HG03095 (cell line): ENCODE measurements around the gene ARHGEF6.

ENCODE experiments used
- ATAC-seq: cut with Tn5 transposase; IDR thresholded peaks from one replicate; pipeline ENCODE4 v1.9.1; 2021; ENCODE audit warnings: moderate library complexity; ENCODE audit not compliant: unreplicated experiment

The ARHGEF6 gene

DNA sequence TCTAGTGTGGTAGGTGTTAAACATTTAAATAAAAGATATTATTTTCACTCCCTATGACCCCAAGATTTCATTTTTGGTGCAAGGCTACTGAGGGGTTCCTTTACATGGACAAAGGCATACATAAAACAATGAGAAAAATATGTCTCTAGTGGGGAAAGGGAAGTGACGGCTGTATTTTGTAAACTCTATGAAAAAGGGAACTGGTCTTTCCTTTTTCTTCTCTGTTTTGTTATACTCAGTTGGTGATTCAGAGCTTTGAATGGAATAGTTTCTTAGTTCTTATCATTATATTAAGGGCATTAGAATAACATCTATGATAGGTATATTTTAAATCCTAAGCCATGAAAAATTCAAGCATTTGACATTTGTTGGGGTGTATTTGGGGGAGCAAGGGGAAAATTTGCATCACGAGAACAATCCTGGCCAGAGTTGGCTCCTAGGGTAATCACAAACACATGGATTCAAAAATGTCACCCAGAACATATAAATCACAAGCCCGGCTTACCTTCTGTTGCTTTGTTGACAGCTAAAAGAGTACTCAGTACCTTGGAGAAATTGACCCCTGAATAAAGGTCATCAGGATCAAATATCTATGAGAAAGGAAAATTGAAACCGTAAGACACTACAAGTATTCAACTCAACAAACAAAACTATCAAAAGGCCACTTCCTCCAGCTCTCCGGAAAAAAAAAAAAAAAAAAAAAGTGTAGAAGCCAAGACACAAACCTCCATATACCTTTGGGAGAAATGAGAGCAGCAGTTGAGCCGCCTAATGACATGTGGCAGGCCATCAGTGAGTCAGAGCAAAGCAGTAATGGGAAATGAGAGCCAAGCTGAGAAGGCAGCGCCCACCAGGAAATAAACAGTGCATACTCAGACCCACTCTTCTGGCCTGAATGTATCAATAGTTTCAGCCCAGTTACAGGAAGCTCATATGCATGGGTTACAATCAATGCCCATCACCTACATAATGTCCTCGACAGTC is 33.4 kb downstream of the ARHGEF6 start:
- no peak for ATAC-seq

DNA sequence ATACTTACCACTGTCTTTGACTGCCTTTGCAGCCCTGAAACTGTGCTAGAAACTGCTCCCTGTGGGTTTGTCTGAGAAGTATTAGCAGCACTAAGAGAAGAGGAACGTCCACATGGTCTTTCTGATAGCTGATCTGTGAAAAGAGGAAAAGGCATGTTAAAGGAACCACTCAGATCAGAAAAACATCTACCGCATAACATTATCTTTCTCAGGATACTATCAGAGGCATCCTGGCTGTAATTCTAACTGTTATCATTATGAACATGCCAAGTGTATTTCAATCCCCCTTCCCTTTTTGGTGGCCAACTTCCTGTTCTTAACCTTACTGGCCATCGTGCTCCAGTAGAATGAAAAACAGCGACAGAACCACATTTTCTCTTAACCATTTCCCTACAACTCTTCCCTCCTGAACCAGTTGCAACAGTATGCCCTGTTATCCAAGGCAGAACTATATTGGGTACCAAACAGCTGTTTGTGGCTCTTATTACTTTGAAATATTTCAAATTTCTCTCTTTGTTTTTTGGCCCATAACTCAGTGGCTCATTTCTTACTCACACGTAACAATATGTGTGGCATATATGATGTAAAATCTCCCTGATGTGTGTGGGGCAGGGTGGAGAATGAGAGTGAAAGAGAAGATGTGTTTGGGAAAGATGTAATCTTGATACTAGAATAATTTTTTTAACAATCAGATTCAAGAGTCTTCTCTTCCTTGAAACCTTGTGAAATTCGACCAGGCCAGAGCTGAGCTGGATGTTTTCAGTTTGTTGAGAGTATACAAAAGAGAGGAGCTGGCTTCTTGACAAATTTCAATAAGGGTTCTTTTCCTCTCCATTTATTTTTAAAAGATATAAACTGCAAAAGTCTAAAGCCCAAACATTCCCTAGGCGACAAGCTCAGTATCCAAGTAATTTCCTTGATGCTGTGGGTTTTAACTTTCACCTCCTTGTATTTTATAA is 35.2 kb downstream of the ARHGEF6 start:
- no peak for ATAC-seq

DNA sequence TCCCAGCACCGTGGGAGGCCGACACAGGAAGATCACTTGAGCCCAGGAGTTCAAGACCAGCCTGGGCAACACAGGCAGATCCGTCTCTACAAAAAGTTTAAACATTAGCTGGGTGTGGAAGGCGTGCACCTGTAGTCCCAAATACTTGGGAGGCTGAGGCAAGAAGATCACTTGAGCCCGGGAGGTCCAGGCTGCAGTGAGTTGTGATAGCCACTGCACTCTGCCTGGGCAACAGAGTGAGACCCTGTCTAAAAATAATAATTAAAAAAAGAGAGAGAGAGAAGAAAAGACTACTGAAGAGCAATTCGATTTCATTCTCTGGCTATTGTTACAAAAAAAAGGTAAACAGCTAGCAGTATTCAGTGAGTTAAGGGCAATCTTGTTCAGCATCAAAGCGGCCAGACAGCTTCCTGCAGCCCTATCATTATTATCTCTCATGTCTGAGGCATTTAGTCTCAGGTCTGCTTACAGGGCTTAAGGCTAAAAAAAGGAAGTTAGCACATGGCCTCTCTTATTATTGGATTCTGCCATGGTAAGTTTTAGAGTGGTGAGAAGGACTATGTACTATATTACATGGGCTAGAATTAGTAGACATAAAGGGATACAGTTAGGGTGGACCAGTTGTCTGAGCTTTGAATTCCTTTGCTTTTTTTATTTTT is 37.9 kb downstream of the ARHGEF6 start:
- ATAC-seq = no peak

DNA sequence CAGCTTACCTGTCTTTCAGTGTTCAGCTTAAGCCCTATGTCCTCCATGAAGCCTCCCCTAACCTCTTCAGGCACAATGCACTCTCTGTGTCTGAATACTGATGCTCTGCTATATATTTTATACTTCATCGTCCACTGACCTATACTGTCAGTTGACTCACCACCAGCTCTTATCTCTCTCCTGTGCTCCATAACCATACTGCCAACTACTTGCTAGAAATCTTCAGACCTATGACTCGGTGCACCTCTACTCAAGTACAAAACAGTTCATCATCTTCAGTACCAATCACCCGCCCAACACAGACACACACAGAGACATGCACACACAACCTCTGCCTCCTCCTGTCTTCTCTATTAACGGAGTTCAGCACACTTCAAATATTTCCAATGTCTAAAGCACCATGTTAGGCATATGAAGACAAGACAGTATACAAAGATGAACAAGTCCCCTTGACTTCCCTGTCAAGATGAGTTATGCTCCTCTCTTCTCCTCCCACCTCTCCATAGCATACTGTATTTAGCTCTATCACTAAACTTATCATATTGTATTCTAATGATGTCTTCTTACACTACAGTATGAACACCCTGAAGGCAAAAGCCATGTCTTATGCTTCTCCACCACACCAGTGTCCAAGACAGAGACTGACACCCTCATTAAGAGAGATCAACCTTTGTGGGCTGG is 42.5 kb downstream of the ARHGEF6 start:
- no peak for ATAC-seq

DNA sequence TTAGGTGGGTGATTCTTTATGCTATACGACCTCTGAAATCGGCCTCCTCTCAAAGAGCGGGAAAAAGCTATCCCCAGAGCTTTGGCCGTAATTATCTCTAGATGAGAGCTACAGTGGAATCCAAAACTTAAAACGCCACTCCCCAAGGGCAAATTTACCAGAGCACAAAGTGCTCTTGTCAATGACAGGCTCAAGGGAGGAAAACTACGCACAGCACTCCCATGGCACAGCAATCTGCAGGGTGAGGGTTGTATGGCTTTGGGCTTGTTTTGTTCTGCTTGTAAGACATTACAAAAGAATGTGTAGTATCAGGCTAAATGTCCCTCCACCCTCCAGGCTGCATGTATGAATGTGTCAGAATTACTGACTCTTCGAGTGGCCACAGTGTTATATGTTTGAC is 44.0 kb downstream of the ARHGEF6 start:
- no peak for ATAC-seq

DNA sequence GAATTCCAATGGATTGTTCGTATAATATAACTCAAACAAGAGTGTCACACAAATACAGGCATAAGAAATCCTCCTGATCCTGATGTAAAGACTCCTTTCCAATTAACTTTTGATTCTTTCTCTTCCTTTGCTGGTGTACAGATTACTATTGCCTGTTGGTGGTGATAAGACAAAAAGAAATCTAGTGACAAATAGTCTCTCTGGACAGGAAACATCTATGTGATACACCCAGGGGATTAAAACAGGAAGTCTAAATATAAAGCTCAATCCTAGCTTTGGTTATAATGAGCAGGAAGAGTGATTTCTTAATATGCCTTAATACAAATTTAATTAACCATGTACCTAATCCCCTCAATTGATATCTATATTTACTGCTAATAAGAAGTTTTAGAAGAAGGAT is 45.1 kb downstream of the ARHGEF6 start:
- ATAC-seq = no peak

DNA sequence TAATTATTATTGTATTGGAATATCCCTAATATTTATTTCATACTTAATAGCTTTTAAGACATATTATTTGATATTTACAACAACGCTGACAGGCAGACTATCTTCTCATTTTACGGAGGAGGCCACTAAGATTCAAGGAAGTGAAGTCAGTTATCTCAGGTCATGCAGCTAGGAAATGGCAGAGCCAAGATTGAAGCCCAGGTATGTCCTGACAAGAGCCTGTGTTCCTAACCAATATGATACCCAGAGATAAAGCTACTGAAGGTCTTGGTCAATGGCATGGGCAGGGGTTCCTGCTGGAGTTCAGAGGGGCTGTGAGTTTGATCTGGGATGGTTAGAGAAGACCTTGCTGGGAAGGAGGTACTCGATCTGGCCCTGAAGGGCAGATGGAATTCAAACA is 47.1 kb downstream of the ARHGEF6 start:
- ATAC-seq = no peak

DNA sequence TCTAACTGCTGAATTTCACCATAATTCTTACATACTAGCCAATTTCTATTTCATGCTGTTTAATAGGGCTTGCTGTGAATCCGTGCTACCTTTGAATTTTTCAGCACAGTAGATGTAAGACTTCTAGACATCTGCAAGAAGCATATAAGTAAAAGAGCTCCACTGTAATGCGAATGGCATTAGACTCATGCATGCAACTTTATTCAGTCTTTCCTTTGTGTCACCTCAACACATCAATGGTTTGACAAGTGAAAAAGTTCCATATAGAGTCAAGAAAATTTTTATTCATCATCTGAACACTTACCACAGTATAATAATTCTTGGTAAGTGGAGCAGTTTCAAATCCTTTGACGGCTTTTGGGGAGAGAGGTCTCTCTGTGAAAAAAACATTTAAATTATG is 48.9 kb downstream of the ARHGEF6 start:
- no peak for ATAC-seq

DNA sequence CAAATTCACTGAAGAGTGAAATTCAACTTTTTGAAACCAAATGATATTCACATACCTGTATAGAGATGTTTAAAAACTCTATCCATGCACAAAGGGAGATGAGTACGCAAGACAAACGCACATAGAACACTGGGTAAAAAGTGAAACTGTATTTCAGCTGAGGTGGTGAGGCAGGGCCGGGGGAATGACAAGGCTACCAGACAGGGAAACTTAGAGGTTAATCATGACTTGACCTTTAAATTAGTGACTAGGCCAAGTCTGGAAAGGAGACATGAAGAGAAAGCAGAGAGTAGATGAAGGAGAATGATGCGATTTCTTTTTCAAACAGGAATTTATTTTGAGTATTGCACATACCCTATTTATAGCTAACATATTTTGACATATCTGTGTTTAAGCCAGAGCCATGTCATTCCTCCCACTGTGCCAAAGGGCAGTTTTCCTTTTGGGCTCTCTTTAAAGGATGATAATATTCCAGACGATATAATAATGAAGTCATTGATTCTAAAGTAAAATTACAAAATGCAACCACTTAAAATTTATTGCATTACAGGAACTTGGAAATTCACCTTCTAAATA is 49.4 kb downstream of the ARHGEF6 start:
- ATAC-seq = no peak

DNA sequence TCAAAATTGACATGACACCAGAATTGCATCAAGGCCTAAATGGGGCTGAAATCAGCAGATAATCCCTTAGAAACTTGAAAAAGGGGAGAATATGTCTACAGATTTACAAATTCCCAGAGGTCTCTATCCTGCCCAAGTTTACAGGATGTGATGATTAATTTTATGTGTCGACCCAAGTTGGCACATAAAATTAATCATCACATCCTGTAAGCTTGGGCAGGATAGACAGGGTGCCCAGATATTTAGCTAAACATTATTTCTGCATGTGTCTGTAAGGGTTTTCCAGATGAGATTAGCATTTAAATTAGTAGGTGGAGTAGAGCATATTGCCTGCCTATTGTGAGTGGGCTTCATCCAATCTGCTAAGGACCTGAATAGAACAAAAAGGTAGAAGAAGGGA is 52.3 kb downstream of the ARHGEF6 start:
- ATAC-seq = no peak

DNA sequence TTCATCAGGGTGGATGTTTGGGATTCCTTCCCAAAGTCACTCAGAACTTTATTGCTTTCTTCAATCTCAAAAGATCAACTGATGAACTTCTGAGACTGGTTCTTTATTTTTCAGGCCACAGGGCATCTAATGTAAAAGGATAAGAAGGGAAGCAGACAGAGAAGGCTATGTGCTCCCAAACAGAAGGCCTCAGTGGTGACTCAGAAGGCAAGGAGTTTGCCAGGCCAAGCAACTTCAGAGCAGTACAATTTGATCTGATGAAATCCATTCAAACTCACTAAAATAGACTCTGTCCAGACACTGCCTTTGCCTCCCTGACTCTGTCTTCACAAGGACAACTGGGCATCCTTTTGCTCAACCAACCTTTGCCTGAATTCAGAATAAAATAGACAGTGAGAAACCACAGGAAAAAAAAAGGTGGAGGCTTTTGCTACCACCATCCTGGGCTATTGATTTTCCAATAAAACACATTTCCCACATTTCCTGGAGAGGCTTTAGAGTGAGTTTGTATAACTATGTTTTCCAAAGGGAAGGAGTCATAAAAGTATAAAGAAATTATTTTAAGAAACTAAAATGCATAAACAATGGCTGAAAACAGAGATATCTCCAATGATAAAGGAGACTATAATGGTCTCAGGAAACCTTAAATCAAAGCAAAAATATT is 55.2 kb downstream of the ARHGEF6 start:
- no peak for ATAC-seq

DNA sequence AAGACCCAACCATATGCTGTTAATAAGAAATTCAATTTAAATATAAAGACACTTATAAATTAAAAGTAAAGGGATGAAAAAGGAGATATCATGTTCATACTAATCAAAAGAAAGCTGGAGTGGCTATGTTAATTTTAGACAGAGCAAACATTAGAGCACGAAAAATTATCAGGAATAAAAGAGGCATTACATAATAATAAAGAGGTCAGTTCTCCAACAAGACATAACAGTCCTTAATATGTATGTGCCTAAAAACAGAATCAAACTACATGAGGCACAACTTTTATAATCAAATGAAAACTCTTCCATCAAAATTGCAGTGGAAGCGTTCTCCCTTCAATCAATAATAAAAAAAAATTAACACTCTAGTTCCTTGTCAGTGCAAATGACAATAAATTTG is 62.6 kb downstream of the ARHGEF6 start:
- ATAC-seq = no peak

DNA sequence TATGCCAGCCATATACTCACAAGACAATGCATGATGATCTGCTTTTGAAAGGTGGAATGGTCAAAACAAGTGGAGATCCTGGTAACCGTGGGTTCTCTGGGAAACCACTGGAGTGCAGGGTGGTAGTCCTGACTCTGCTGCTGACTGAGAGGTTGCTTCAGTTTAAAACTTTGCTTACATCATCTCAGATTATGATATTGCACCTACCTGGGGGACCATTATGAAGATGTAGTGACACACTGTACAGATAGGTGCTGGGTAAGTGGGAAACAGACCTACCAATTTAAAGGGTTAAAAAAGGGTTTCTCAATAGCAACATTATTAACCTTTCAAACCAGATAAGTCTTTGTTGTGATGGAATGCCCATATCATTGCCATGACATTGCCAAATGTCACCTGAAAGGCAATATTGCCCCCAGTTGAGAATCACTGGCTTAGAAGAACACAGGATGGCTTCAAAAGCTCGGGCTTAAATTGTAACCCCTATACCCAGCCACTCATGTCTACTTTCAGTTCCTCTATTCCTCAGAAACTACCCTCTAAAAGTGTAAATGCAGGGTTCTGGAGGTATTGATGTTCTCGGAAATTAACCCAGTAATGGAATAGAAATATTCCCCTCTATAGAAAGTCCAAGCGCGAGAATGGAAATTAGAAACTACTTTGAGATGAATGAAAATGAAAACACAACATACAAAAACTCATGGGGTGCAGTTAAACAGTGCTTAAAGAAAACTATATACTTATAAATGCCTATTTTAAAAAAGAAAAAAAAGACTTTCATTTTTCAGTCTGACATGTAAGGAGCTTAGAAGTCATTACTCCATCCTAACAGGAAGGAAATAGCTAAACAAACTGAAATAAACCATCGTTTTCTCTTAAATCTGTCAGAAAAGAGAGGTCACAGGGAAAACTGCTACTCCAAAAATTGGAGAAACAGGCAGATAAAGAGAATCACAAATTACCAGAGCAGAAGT is 65.8 kb downstream of the ARHGEF6 start:
- ATAC-seq = peak; percentile 79

DNA sequence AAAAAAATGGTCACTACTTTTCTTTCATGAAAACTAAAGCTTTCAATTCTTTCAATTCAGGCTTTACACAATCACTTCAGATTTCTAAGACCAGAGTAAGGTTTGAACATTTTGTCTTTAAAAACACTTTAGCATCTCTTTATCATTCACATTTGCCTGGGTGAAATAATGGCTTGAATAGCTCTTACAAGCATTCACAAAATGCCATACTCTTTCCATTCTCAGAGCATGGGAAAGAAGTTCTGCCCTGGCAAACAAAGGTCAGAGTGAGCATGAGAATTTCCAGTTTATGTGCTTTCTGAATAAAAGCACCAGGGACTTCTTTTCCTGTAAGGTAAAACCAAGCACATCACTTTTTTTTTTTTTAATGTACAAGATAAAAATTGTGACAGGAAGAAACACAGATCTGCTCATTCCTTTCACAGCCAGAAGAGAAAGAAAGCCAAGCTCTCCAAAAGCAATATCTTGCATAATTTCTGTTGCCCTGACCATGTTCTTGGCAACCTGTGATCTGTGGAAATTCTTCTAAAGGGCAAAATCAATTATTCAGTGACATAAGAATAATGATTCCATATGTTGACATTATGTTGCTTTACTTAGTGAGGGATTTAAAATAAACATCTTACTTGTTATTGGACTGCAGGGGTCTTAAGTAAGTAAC is 68.0 kb downstream of the ARHGEF6 start:
- no peak for ATAC-seq

DNA sequence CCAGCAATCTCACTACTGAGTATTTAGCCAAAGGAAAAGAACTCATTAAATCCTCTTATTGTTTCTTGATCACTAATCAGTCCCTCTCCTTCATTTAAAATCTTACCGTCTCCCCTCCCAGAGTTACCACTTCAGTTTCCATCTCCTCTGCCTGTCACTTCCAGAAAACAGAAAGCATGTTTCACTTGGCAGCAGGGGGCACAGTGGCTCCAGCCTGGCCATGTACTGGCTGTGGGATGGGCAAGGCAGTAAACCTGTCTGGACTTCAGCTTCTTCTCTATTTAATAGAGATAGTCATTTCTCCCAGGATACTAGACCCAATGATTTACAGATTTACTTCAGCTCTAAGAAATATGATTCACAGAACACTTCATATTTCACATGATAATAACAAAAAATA is 69.6 kb downstream of the ARHGEF6 start:
- ATAC-seq = no peak

DNA sequence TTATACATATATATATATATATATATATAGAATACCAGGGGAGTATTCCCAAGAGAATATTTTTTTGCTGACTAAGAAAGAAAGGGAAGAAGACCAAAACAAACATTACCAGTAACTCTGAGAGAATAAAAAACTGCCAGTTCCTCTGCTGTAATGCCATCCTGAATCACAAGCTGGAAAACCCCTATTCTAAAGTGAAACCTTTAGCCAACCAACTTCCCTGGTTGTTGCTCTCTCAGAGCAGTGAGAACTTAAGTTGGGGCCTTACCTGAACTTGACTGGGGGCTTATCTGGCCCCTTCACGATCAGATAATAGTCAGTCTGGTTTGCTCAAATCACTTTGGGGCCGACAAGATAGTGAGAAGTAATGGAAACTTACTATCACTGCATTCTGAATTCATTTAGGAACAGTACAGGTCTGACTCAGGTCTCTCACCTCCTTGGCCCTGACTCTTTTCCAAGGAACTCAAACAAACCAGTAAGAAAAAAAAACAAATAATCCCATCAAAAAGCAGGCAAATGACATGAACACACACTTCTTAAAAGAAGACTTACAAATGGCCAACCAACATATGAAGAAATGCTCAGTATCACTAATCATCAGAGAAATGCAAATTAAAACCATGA is 70.3 kb downstream of the ARHGEF6 start:
- peak; percentile 43 for ATAC-seq

DNA sequence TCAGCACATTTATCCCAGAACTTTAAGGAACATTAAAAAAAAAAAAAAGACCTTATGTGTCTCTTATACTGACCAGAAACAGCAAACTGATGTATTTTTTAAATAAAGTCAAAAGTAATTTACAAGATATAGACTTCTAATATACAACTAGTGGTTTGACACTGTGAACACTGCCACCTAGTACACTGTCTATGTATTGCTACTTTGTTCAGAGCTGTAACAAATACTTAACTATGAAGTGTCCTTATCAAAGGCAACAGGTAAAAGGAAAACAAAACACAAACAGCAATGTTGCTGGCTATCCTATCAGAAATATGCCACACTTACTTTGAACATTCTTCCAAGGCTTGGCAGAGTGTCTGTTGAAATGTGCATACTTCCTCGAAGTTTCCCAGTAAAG is 72.4 kb downstream of the ARHGEF6 start:
- ATAC-seq = no peak

DNA sequence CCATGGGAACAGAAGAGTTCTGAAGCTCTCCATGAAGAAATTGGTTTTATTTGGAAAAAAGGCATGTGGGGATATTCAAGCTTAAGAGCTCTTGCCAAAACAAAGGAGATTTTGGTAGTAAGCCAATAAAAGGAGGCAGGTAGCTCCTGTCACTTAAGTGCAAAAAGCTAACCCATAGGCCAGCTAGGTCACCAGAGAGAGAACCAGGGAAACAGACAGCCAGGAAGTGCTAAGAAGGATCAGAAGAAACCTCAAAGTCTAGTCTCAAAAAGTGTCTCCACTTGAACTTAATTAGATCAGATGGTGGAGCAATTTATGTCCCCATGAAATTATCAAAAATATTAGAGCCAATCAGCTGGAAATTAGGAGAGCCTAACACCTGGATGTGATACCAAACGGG is 83.6 kb downstream of the ARHGEF6 start:
- ATAC-seq = no peak
